RWPE2 (cell line): ENCODE results near the gene C2CD3.

Source experiments
- ATAC-seq: fragments of 200-7000 bp; cut with Tn5 transposase; 3 replicates; pipeline ENCODE4 v1.9.1; 2021; ENCODE audit warnings: low read depth
- DNase-seq: peaks from one replicate; pipeline ENCODE4 v3.0.0-alpha.2; 2020; ENCODE audit warnings: low spot score
- H3K27ac ChIP-seq: fragments of 450-650 bp; 2 replicates; pipeline ENCODE4 v1.5.1; 2017; ENCODE audit warnings: mild to moderate bottlenecking; ENCODE audit not compliant: poor library complexity, severe bottlenecking
- H3K27me3 ChIP-seq: fragments of 250-450 bp; sonication (Bioruptor Pico); 2 replicates; pipeline ENCODE4 v1.5.1; 2021; ENCODE audit warnings: mild to moderate bottlenecking, moderate library complexity; ENCODE audit not compliant: insufficient read depth, poor library complexity, severe bottlenecking
- H3K36me3 ChIP-seq: fragments of 250-450 bp; sonication (Bioruptor Pico); 2 replicates; pipeline ENCODE4 v1.5.1; 2020; ENCODE audit warnings: low read depth, mild to moderate bottlenecking, moderate library complexity
- H3K4me1 ChIP-seq: fragments of 250-450 bp; sonication (Bioruptor Pico); 2 replicates; pipeline ENCODE4 v1.5.1; 2021; ENCODE audit warnings: mild to moderate bottlenecking, moderate library complexity; ENCODE audit not compliant: insufficient read depth, poor library complexity, severe bottlenecking
- H3K4me3 ChIP-seq: fragments of 250-450 bp; sonication (Bioruptor Pico); 2 replicates; pipeline ENCODE4 v1.5.1; 2021; ENCODE audit warnings: mild to moderate bottlenecking, moderate library complexity; ENCODE audit not compliant: severe bottlenecking
- H3K9me3 ChIP-seq: fragments of 250-450 bp; sonication (Bioruptor Pico); 2 replicates; pipeline ENCODE4 v1.5.1; 2021; ENCODE audit warnings: mild to moderate bottlenecking, moderate library complexity; ENCODE audit not compliant: severe bottlenecking
- TF ChIP-seq, protein P1 (sequence below): fragments of 450-650 bp; IDR thresholded peaks from one replicate; pipeline ENCODE4 v1.5.1; 2017; ENCODE audit warnings: mild to moderate bottlenecking, moderate library complexity; ENCODE audit not compliant: poor library complexity, severe bottlenecking

C2CD3 gene

DNA sequence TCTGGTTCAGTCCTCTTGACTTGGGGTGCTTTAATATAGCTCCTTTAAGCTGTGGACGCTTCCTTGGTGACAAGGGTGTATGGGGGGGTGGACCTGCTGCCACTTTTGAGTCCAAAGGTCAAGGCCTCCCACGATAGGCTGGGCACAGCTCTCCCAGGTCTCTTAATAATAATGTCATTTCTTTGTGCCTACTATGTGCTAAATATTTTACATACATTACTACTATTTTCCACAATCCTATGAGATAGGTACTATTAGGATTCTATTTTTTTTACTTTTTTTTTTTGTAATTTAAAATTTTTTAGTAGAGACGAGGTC is 161.6 kb downstream of the C2CD3 start:
- H3K4me3 ChIP-seq = no peak overlapping the region
- TF ChIP-seq, protein P1, sequence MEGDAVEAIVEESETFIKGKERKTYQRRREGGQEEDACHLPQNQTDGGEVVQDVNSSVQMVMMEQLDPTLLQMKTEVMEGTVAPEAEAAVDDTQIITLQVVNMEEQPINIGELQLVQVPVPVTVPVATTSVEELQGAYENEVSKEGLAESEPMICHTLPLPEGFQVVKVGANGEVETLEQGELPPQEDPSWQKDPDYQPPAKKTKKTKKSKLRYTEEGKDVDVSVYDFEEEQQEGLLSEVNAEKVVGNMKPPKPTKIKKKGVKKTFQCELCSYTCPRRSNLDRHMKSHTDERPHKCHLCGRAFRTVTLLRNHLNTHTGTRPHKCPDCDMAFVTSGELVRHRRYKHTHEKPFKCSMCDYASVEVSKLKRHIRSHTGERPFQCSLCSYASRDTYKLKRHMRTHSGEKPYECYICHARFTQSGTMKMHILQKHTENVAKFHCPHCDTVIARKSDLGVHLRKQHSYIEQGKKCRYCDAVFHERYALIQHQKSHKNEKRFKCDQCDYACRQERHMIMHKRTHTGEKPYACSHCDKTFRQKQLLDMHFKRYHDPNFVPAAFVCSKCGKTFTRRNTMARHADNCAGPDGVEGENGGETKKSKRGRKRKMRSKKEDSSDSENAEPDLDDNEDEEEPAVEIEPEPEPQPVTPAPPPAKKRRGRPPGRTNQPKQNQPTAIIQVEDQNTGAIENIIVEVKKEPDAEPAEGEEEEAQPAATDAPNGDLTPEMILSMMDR = no peak

DNA sequence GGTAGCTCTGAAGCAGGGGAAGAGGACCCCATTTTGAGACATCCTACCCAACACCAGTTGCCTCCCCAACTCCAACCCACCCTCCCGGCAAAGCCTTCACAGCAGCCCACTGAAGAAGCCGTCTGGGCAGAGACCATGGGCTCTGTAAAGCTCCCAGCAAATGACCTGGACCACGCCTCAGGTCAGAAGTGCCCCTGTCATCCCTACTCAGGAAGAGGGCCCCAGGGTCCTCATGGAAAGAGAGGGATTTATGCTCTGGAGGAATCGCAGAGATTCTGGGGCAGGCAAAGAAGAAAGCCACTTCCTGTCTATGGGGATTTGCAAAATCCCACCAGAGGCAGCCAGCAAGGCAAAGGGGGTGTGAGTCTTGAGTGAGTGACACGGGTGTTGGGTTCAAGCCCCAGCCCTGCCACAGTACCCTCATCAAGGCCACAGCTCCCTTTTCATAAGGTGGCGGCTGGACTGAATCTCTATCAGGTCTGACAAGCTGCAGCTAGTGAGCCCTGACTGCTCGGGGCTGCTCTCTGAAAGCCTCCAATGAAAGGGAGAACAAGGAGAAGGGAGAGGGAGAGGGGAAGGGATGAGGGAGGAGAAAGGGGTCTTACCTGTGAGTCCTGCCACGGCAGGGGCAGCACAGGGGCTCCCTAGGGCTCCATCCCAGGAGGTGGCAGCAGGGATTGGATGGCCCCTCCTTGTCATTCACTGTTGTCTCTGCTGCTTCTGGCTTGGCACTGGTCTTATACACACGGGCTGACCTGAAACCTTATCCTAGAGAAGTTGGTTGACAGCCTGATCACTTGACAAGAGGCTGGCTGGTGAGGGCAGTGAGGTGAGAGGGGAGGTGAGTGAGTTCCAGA is 162.2 kb downstream of the C2CD3 start, which contains the start of gene UCP3:
UCP3 (minus strand) TSS at position 713 of the 857 bp plus-strand sequence. CDS start 2,043 bp downstream, outside the sequence.
- Histone ChIP-seq H3K4me1 (no peaks in the 10 kb centered on the region), H3K27me3 (no peaks in the 10 kb centered on the region), H3K9me3 (no peaks in the 10 kb centered on the region), H3K36me3 (no peaks in the 10 kb centered on the region), H3K27ac (no peak within 1 kb of the TSS), H3K4me3 (no peak within 1 kb of the TSS)
- DNase-seq (no peak), ATAC-seq (no peak)
- TF ChIP-seq, protein P1 = no peak

More for the DNA sequence above, 161.6 kb downstream of the C2CD3 start:
- no peak overlapping the region for H3K27ac ChIP-seq
- DNase-seq (no peak), ATAC-seq (no peak)
- no peaks in the 10 kb centered on the region for H3K36me3 ChIP-seq
- no peaks in the 10 kb centered on the region for H3K4me1 ChIP-seq
- no peaks in the 10 kb centered on the region for H3K9me3 ChIP-seq
- no peaks in the 10 kb centered on the region for H3K27me3 ChIP-seq

DNA sequence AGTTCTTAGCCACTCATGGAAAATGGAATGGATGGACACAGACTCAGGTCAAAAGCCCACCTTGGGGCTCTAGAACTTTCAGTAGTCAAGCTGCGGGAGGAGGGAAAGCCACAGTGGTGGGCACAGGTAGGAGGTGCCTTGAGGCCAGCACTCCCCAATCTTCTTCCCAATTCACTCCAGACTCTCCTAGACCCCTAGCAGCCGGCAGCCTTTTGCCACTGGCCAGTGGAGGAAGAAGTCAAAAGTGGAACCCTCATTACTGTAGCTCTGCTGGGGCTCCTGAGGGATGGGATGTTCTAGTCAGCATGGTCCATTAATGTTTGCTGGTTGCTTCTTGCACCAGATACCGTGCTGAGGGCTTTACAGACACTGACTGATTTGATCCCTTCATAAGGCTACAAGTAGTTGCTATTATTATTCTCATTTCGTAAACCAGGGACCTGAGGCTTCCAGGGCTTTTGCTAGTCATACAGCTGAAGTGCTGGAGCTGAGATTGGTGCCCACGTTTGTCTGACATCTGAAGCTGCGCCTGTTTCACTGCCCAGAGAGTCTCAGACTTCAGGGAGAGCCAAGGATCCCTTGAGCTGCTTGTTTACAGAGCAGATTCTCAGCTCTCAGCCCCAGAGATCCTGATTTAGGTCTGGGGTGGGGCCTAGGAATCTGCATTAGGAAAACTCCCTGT is 163.0 kb downstream of the C2CD3 start:
- H3K4me1 ChIP-seq = no peaks in the 10 kb centered on the region

GRCh38 chr11:74006743-74007304 is 164.0 kb downstream of the C2CD3 start:
- no peak overlapping the region for H3K27ac ChIP-seq
- no peaks in the 10 kb centered on the region for H3K36me3 ChIP-seq
- no peaks in the 10 kb centered on the region for H3K27me3 ChIP-seq
- no peak for DNase-seq
- H3K9me3 ChIP-seq = no peaks in the 10 kb centered on the region
- TF ChIP-seq, protein P1 = no peak
- no peaks in the 10 kb centered on the region for H3K4me1 ChIP-seq
- no peak overlapping the region for H3K4me3 ChIP-seq
- ATAC-seq = no peak

More for the DNA sequence above, 163.0 kb downstream of the C2CD3 start:
- Histone ChIP-seq H3K36me3 (no peaks in the 10 kb centered on the region), H3K27me3 (no peaks in the 10 kb centered on the region), H3K9me3 (no peaks in the 10 kb centered on the region), H3K4me3 (no peak overlapping the region), H3K27ac (no peak overlapping the region)
- DNase-seq (no peak), ATAC-seq (no peak)
- TF ChIP-seq, protein P1 = no peak
